DMS153 treated with DMSO at 0.1 percent for 48 hours (cell line): ENCODE data around the gene NCAPH2.
A peak's percentile ranks its signal among the peaks of the same experiment; 100 is the strongest.
"Not testable (repeated sequence)": the region's sequence is repeated elsewhere in the genome, so short reads cannot be mapped to it uniquely, and the experiment has no call there.

Experiments used
- DNase-seq: peaks from one replicate; lab custom pipeline; 2025; ENCODE audit not compliant: unreplicated experiment; lab: John Stamatoyannopoulos, UW

Gene NCAPH2

GRCh38 chr22:50528682-50529415 lies 20.8 kb downstream of the NCAPH2 start:
- no peak for DNase-seq

- no peak for DNase-seq
Measured at GRCh38 chr22:50529416-50529896, 21.4 kb downstream of the NCAPH2 start.

DNA sequence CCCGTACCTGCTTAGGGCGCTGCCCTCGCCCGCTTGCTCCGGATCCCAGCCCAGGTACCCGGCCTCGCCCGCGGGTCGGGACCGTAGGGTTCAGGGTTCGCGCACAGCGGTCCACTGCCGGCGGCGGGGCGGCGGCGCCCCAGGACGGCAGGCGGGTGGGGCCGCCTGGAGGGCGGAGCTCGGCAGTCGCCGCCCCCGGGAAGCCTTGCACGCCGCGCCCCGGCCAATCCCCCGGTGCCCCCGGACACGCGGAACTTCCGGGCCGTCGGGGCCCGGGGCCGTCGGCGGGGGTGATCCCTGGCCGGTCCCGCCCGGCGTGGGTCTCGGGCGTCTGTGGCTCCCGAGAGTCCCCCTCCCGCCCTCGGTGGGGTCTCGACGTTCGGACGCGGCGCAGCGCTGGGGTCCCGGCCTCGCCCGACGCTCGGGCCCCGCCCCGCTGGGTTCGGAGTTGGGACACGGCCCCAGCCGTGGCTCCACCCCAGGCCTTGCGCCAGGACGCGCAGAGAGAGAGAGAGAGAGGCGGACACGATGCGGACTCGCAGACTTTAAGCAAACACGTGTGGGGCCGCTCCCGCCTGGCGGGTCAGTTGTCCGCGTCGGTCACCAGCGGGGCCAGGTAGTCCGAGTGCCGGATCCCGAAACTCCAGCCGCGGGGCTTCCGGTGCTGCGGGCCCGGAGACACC lies 22.0 kb downstream of the NCAPH2 start, which contains the start of gene TYMP:
Gene TYMP, minus strand, starts transcription at position 116 of the 683 bp plus-strand sequence. CDS start 303 bp downstream, outside the sequence.
- DNase-seq: no peak

DNA sequence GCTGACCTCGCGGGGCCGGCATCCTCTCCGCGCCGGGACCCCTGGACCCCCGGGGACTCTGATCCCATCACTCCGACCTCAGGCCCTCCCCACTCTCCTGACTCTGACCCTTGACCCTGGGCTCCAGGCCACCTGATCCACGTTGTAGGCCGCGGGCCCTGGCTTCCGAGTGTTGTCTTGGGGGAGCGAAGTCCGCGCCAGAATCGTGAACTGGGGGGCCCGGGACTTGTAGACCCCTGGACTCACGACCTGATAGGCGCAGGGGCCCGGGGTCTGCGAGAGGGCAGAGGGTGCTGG lies 22.5 kb downstream of the NCAPH2 start:
- DNase-seq: no peak

DNA sequence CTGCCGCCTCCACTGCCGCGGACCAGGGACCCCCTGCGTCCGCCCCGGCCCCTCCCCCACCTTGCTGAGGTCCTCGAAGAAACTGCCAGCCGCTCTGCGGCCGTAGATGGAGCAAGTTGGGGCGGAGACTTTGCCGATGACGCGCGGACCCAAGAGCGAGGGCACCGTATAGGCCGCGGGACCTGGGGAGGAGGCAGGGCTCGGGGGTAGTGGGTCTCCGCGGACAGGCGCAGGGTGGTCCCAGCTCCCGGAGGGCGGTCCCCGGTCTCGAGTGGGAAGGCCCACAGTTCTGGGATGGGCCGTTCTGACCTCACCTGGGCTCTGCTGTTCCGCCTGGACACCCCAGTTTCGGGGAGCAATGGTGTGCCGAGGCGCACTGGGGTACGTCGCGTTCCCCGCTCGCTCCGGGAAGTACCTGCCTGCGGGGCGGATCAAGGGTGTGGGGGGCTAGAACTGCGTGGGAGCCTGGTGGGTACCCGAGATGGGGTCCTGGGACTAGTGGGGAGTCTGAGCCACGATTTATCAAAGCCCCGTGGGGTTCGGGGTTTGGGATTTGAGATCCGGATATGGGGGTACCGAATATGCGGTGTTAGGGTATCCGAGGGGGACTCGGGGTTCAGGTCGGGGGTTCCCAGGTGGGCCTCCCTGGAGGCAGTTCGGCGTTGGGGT lies 23.0 kb downstream of the NCAPH2 start:
- DNase-seq: peak; percentile 50

DNA sequence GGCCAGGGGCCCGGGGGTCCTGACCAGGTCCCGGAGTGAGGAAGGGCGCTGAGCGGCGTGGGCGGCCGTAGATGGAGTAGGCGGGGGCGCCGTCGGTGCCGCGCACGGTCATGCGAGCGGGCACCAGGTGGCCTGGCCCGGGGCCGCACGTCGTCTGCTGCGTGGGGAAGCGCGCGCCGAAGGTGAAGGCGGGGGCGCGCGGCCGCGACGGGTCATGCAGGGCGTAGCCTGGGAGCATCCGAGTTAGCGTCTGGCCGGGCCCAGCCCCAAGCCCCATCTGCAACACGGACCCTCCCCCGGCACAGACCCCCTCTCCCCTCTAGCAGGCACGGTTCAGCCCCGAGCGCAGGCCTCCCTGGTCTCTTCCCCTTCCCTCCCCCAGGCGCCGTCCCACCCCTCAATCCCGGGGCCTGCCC lies 23.5 kb downstream of the NCAPH2 start:
- no peak for DNase-seq

- peak; percentile 11 for DNase-seq
Measured at GRCh38 chr22:50531962-50532674, 24.1 kb downstream of the NCAPH2 start.

DNA sequence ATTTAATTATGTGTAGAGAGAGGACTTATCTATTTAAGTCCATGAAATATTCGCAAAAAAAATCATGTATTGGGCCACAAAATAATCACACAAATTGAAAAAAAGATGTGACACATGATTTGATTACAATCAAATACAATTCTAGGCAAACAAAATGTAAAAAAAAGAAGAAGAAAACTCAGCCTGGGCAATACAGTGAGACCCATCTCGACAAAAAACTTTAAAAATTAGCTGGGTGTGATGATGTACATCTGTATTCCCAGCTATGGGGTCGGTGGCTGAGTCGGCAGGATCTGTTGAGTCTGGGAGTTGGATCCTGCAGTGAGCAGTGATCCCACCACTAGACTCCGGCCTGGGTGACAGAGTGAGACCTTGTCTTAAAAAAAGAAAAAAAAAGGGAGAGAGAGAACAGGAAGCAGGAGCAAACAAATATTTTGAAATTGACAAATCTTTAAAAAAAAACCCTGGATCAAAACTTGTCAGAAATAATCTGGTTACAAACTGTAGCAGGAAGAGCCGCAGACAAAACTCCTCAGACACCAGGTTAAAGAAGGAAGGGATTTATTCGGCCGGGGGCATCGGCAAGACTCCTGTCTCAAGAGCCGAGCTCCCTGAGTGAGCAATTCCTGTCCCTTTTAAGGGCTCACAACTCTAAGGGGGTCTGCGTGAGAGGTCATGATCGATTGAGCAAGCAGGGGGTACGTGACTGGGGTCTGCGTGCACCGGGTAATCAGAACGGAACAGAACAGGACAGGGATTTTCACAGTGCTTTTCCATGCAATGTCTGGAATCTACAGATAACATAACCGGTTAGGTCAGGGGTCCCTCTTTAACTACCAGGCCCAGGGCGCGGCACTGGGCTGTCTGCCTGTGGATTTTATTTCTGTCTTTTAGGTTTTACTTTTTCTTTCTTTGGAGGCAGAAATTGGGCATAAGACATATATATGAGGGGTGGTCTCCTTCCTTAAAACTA lies 25.1 kb downstream of the NCAPH2 start:
- DNase-seq: no peak

DNA sequence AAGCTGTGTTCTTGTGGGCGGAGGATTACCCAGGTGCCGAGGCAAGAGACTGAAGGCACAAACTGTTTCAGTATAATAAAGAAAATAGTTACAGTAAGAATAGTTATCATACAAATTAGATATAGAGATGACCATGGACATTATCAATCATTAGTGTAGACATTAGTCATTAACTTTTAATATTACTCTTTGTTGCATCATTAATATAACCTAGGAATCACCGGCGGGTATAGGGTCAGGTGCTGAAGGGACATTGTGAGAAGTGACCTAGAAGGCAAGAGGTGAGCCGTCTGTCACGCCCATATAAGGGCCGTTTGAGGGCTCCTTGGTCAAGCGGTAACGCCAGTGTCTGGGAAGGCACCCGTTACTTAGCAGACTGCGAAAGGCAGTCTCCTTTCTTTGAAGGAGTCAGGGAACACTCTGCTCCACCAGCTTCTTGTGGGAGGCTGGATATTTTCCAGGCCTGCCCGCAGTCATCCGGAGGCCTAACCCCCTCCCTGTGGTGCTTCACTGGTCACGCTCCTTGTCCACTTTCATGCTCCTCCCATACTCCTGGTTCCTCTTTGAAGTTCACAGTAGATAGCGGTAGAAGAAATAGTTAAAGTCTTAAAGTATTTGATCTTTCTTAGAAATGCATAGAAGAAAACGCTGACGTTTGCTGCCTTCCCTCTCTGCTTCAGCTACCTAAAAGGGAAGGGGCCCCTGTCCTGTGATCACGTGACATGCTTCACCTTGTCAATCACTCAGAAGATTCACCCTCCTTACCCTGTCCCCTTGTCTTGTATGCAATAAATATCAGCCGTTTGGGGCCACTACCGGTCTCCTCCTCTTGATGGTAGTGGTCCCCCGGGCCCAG lies 26.1 kb downstream of the NCAPH2 start:
- DNase-seq: not testable (repeated sequence)

DNA sequence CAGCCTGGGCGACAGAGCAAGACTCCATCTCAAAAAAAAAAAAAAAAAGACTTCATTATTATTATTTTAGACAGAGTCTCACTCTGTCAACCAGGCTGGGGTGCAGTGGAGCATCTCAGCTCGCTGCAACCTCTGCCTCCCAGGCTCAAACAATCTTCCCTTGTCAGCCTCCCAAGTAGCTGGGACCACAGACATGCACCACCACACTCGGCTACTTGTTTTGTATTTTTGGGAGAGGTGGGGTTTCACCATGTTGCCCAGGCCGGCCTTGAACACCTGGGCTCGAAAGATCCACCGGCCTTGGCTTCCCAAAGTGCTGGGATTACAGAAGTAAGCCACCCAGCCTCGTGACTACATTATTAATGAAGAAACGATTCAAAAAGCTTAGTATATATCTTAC lies 27.1 kb downstream of the NCAPH2 start:
- no peak for DNase-seq

DNA sequence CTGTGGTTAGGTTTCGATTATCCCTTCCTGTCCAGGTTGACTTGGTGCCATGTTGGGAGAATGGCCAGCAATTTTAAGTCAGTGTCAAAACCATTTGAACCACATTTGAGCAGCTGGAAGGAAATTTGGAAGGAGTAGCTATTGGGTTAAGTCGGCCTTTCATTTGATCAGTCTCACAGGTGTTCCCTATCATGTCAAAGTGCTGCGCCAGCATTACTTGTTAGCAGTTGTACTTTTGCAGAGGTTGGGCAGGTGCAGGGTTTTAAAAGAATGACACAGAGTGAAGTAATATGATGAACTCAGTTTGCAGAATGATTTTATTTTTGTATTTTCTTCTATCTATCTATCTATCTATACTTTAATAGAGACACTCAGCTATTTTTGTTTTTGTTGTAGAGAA lies 28.2 kb downstream of the NCAPH2 start:
- DNase-seq: no peak

DNA sequence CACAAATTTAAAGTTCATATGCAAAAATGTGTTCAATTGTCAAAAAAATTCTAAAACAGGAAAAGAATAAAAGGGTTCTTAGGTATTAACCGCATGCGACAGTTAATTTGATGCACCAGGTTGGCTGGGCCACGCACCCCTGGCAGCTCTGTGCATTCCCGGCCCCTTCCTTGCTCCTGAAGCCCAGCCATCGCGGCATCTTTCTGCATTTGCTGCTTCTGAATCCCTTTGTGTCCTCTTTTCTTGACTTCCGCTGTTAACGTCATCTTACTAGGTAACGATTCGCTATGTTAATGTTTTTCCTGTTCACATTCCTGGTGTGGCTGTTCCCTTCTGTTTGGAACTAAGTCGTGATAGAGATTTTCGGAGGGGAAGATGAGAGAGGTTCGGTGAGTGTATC lies 29.7 kb downstream of the NCAPH2 start:
- no peak for DNase-seq

GRCh38 chr22:50540381-50540780 lies 32.4 kb downstream of the NCAPH2 start:
- DNase-seq: no peak

DNA sequence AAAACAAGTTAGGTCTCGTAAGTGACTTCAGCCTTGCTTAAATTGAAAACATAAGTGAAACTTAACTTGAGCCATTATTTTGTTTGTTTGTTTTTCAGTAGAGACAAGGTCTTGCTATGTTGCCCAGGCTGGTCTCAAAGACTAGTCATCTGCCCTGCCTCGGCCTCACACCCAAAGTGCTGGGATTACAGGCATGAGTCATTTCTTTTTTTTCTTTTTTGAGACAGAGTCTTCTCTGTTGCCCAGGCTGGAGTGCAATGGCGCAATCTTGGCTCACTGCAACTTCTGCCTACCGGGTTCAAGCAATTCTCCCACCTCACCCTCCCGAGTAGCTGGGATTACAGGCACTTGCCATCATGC lies 33.6 kb downstream of the NCAPH2 start:
- DNase-seq: not testable (repeated sequence)

- no peak for DNase-seq
Measured at GRCh38 chr22:50542416-50542927, 34.4 kb downstream of the NCAPH2 start.

- DNase-seq: peak; percentile 43
Measured at GRCh38 chr22:50544078-50544745, 36.2 kb downstream of the NCAPH2 start.

DNA sequence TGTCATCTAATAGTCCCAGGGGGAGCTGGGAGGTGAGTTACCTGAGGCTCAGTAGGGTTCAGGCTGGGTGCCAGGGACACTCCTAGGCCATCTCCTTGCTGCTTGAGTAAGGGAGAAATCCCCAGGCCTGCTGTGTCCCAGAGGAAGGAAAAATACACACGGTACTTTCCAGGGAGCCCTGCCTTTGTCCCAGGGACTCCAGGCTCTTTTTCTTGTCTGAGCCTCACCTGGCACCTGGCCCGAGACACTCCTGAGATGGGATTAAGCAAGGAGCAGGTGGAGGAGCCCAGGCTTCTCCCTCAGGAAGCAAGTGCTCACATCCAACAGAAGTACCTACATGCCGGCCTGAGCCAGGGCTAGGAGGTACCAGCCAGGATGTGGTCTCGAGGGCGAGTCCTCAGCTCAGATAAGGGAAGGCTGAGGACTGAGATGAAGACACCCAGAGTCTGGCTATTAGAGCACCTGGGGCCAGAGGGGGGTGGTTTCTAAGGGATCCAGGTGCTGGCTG lies 36.8 kb downstream of the NCAPH2 start:
- DNase-seq: no peak
